RWPE1 (cell line): ENCODE data around the gene CCNC.
"Not testable (repeated sequence)": the region's sequence is repeated elsewhere in the genome, so short reads cannot be mapped to it uniquely, and the experiment has no call there.

Source experiments
- CTCF ChIA-PET: fragments of 350-600 bp; sonication (Branson Sonifier 250); formaldehyde crosslinking; extraction: SDS; loops from one replicate; lab custom pipeline; 2021; lab: Yijun Ruan, JAX
- POLR2A ChIA-PET: fragments of 400-600 bp; formaldehyde crosslinking; extraction: SDS; loops from one replicate; lab custom pipeline; 2020; ENCODE audit warnings: antibody characterized with exemption; ENCODE audit not compliant: low non-redundant PET; lab: Yijun Ruan, JAX
- DNase-seq: peaks from one replicate; pipeline ENCODE4 v3.0.0; 2012; ENCODE audit warnings: low spot score
- H3K27ac ChIP-seq: fragments of 450-650 bp; 2 replicates; pipeline ENCODE4 v1.5.1; 2017
- TF ChIP-seq, protein P1 (sequence below): fragments of 450-650 bp; conservative IDR thresholded peaks from 2 replicates; pipeline ENCODE4 v1.5.1; 2017; ENCODE audit warnings: low read depth, mild to moderate bottlenecking

The CCNC gene

DNA sequence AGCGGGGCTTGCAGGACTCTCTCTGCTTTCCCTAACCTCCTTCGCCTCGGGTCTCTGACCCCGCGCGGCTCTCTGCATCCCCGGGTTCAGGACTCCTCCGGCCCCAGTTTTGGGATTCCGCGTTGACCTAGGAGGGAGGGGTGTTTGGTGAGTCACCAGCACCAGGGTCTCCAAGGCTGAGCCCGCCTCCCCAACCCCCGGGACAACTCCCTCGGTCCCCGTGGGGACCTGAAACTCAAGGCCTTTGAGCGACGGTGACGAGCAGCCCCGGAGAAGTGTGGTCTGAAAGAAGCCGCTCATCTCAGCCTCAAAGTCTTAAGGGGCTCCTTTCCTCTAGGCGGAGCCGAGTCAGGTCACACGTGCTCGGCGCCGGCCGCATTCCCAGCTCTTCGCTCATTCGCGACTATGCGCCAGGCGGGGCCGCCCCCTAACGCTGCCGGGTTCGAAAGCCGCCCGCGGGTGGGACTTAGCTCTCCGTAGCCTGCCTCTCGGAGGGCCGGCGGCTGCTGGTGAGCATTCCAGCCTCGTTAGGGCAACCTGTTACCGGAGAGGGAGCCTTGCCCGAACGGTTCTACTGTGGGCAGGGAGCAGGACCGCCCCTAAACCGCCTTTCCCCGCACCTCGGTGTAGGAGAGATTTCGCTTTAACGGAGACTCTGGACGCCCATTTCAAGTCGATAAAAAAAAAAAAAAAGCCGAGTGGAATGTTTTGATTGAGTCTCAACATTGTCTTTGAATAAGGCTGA, 35.1 kb upstream of the CCNC start:
- TF ChIP-seq, protein P1, sequence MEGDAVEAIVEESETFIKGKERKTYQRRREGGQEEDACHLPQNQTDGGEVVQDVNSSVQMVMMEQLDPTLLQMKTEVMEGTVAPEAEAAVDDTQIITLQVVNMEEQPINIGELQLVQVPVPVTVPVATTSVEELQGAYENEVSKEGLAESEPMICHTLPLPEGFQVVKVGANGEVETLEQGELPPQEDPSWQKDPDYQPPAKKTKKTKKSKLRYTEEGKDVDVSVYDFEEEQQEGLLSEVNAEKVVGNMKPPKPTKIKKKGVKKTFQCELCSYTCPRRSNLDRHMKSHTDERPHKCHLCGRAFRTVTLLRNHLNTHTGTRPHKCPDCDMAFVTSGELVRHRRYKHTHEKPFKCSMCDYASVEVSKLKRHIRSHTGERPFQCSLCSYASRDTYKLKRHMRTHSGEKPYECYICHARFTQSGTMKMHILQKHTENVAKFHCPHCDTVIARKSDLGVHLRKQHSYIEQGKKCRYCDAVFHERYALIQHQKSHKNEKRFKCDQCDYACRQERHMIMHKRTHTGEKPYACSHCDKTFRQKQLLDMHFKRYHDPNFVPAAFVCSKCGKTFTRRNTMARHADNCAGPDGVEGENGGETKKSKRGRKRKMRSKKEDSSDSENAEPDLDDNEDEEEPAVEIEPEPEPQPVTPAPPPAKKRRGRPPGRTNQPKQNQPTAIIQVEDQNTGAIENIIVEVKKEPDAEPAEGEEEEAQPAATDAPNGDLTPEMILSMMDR: no peak
- no peak for DNase-seq
- CTCF ChIA-PET: interaction anchor here (0.6 kb wide), 2 partner anchors 10 to 632 kb away, joined by 3 read pairs; no protein-coding TSS in a partner anchor
- no peak overlapping the region for H3K27ac ChIP-seq
- POLR2A ChIA-PET: no interaction called here

DNA sequence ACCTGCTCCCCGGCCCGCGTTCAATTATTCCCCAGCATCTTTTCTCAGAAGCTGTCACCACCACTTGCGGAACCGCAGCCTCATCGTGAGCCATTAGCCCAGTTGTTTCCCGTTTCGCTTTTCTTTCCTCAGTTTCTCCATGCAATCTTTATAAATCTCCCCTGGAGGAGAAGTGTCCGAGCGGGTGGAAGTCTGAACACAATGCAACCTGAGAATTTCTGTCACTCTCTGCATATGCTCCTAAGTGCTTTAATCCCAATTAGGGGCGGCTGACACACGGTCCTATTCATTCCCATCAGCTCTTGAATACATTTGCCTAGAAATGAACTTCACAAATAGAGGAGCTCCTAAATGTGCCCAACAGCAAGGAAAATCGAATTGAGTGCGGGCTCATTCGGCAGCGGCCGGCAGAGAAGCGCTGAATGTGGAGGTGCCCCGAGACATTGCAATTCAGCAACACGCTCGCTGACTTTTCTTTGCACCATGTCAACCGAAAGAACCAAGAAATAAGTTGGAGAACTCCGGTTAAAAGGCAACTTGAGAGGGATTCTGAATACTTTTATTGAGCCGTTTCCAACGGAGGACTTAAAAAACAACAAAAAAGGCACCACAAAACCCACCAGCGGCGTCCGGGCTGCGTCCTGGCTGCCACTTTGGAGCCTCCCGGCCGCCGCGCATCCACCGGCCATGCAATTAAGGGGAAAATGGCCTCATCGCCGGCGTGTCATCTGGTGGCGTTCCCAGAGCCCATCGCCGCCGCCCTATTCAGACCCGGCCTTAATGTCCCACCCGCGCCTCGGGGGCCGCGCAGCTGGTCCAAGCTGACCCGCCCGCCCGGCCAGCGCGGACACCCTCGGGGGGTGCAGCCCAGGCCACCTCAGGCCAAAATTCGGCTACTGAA, 34.3 kb upstream of the CCNC start:
- H3K27ac ChIP-seq: no peak overlapping the region
- no peak for DNase-seq
- POLR2A ChIA-PET: no interaction called here
- TF ChIP-seq, protein P1: no peak
- CTCF ChIA-PET: interaction anchor here (0.6 to 0.7 kb wide), 3 partner anchors 10 to 539 kb away, joined by 3 read pairs; no protein-coding TSS in a partner anchor

DNA sequence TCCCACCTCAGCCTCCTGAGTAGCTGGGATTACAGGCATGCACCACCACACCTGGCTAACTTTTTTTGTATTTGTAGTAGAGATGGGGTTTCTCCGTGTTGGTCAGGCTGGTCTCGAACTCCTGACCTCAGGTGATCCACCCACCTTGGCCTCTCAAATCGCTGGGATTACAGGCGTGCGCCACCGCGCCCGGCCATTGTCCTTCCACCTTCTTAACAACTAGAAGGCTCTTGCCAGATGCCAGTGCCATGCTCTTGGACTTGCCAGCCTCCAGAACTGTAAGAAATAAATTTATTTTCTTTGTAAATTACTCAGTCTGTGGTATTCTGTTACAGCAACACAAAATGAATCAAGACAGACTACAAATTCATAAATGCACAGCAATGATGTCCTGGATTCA, 26.2 kb upstream of the CCNC start:
- CTCF ChIA-PET, H3K27ac ChIP-seq, DNase-seq, POLR2A ChIA-PET: not testable (repeated sequence)

DNA sequence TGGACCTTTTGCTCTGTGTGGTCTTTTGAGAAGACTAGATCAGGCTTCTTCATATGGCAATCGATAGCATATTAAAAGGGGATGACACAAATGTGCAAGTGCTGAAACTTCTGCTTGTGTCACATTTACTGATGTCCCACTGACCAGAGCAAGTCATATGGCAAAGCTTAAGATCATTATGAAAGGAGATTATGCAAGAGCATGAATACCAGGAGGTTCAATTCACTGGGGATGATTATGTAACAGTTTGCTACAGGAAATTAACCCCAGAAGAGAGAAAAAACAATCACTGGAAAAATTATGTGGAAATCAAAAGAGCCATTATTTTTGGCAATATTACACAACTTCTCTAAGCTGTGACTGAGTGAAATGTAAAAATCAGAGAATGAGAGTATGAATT, 24.4 kb upstream of the CCNC start:
- TF ChIP-seq, protein P1: no peak
- POLR2A ChIA-PET: no interaction called here
- no peak for DNase-seq
- CTCF ChIA-PET: no interaction called here
- H3K27ac ChIP-seq: no peak overlapping the region

DNA sequence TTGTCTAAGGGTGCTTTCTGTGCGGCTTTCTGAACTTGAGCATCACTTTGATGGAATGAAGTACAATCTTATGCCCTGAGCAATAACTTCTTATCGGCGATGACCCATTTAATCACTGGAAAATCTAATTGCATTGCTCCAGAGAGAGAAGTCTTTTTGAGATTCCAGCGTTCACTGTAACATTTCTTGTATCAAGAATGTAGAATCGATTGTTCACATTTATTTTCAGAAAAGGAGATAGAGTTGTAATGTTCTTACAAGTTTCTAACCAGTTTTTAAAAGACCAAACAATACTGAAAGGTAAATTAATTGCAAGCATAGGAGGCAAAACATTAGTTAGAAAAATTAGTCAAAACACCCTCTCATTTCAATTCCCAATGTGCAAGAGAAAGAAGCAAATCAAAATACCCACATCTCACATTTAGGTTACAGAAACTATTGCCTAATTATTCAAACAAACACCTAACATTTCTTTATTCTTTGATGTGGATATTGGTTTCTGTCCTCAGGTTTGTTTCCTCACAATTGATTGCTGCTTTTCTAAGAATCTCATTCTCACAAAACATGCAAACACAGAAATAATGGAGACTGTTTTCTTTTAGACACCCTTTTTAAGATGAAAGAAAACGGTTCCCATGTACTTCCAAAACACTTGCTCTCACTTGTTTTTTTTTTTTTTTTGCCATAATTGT, 23.4 kb upstream of the CCNC start:
- CTCF ChIA-PET: no interaction called here
- POLR2A ChIA-PET: no interaction called here

DNA sequence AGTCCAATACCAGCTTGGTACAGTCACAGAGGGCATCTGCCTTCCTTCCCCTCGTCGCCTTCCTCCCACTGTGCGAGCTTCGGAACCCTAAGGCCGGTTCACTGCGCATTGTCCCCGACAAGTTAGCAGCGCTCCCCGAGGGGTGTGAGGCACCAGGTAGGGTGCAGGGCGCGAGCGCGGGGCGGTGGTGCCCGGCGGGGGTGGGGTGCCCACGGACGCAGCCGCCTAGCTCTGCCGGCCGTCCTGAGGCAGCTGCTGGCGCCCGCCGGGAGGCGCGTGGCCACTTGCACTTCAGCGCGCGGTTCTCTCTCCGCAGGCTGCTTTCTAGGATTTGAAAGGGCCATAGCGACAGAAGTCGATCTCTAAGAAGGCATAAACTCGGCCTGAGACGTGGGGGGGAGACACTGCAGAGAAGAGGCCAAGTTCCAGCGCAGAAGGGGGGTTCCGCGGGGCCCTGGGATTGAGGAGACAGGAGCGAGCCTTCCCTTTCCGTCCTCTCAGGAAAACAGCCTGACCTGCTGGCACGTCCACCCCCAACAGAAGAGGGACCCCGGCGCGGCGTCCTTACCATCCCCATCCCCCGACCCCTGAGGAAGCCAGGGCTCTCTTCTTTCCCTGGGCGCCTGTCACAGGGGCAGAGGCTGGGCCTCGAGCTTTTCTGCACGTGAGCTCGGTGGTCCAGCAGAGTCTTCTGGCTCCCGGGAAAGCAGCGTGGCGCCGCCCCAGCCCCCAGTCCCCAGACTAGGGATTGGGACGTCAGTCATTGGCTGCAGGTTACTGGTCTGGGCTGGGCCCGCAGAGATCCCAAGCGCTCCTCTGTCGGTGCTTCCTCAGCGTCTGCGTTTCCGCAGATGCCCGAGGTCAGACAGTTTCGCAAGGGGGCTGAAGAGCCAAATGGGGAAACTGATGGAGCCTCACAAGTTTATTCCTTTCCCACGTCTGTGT, 22.5 kb upstream of the CCNC start:
- ChIA-PET CTCF (interaction anchor here (0.7 kb wide), 1 partner anchor 20 kb away, joined by 7 read pairs; no protein-coding TSS in a partner anchor), POLR2A (no interaction called here)
- TF ChIP-seq, protein P1: no peak
- no peak for DNase-seq
- no peak overlapping the region for H3K27ac ChIP-seq

More for the DNA sequence above, 23.4 kb upstream of the CCNC start:
- DNase-seq: no peak
- no peak overlapping the region for H3K27ac ChIP-seq
- TF ChIP-seq, protein P1: no peak
